HG03097 (cell line): Measurements from ENCODE around the gene PF4V1.
"Not testable (repeated sequence)": the region's sequence is repeated elsewhere in the genome, so short reads cannot be mapped to it uniquely, and the experiment has no call there.

Source experiments
- ATAC-seq: cut with Tn5 transposase; IDR thresholded peaks from one replicate; pipeline ENCODE4 v1.9.1; 2021; ENCODE audit not compliant: unreplicated experiment, low FRiP score

Gene PF4V1

DNA sequence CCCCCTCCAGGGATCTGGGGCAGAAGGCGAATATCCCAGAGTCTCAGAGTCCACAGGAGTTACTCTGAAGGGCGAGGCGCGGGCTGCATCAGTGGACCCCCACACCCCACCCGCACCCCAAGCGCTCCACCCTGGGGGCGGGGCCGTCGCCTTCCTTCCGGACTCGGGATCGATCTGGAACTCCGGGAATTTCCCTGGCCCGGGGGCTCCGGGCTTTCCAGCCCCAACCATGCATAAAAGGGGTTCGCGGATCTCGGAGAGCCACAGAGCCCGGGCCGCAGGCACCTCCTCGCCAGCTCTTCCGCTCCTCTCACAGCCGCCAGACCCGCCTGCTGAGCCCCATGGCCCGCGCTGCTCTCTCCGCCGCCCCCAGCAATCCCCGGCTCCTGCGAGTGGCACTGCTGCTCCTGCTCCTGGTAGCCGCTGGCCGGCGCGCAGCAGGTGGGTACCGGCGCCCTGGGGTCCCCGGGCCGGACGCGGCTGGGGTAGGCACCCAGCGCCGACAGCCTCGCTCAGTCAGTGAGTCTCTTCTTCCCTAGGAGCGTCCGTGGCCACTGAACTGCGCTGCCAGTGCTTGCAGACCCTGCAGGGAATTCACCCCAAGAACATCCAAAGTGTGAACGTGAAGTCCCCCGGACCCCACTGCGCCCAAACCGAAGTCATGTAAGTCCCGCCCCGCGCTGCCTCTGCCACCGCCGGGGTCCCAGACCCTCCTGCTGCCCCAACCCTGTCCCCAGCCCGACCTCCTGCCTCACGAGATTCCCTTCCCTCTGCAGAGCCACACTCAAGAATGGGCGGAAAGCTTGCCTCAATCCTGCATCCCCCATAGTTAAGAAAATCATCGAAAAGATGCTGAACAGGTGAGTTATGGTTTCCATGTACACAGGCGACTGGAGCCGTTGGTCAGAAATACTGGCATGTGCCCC, 16.3 kb downstream of the PF4V1 start, which contains the start of gene CXCL1:
Gene CXCL1 (plus strand): TSS at position 264 of the 926 bp plus-strand sequence. CDS start 78 bp downstream, at position 342.
- ATAC-seq = no peak

GRCh38 chr4:73870260-73870659, 17.2 kb downstream of the PF4V1 start:
- no peak for ATAC-seq

- no peak for ATAC-seq
Observed at GRCh38 chr4:73870768-73871167, 17.7 kb downstream of the PF4V1 start.

GRCh38 chr4:73871511-73872310, 18.6 kb downstream of the PF4V1 start:
- no peak for ATAC-seq

- ATAC-seq = no peak
Observed at GRCh38 chr4:73872316-73873108, 19.4 kb downstream of the PF4V1 start.

DNA sequence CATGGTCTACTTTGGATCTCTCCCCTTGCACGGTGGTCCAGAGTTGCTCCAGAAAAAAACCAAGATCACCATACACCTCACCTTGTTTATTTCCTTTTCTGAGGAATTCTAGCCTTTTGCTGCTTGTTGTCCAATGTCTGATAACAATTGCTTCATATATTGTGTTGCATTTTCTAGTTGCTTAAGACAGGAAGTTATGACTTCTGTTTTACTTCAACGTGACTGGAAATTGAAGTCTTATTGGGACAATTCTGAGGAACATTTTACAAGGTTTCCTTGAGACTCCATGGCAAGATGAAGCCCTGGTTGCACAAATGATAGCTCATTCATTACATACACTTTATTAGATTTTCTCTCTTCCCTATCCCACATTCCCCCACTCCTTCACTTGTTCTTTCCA, 21.3 kb downstream of the PF4V1 start:
- no peak for ATAC-seq

GRCh38 chr4:73875401-73875800, 22.3 kb downstream of the PF4V1 start:
- no peak for ATAC-seq

DNA sequence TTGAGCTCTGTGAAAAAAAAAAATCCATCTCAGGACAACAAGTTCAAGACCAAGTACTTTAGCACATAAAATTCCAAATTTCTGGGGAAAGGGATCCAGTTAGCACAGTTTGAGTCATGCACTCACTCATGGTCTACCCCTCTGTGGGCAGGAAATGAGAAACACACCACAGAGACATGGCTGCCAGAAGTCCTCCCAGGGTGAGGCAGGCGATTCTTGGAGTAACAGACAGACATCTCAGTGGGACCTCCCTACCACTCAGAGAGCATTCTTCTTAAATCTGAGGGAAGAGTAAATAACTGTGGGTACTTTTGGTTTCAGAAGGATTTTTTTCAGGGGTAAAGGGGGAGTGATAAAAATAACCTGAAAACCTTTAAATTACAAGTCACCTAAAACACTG, 30.2 kb downstream of the PF4V1 start:
- no peak for ATAC-seq

GRCh38 chr4:73885574-73886267, 32.6 kb downstream of the PF4V1 start:
- ATAC-seq = no peak

DNA sequence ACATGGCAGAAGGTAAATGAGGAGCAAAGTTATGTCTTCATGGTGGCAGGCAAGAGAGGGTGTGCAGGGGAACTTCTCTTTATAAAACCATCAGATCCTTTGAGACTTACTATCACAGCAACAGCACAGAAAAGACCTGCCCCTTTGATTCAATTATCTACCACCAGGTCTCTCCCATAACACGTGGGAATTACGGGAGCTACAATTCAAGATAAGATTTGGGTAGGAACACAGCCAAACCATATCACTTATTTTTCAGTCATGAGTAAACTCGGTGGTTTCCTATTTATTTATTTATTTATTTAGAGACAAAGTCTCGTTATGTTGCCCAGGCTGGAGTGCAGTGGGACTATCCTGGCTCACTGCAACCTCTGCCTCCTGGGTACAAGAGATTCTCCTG, 38.2 kb downstream of the PF4V1 start:
- no peak for ATAC-seq

GRCh38 chr4:73891739-73892405, 38.8 kb downstream of the PF4V1 start:
- no peak for ATAC-seq

DNA sequence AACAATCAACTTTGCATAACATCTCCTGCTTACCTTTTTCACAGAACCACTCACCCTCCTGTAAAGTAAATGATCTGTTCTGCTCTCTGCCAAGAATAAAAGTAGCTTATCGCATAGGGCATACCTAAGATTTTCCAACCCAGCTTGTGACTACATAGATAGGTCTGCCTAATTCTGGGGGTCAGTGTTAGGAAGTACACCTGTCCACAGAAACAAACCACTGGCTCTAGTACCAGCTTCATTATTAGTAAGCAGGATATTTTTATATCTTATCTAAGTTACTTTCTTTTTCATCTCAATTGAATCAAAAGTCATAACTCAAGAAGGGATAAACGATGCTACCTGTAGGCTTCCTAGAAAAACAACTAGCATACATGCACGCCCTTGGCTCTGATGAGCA, 39.9 kb downstream of the PF4V1 start:
- no peak for ATAC-seq

DNA sequence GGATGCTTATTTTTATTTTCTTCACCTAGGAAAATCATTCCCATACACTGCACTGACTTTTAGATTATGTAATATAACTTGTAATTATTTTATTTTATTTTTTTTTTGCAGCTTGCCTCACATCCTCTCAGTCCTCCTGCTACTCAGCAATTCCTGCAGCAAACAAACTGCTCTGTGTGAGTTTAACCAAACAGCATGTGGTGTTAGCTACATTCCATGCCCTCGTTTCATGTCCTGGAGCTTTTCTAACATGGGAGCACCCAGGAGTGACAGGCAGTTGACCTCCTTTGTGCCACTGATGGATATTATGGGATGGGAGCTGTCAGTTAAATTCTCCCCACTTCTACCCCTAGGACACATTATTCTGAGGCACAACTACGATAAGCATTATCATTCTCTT, 40.9 kb downstream of the PF4V1 start:
- no peak for ATAC-seq

- ATAC-seq = no peak
Observed at GRCh38 chr4:73895201-73896175, 42.4 kb downstream of the PF4V1 start.

GRCh38 chr4:73896416-73896815, 43.3 kb downstream of the PF4V1 start:
- no peak for ATAC-seq

- no peak for ATAC-seq
Observed at GRCh38 chr4:73897380-73898136, 44.5 kb downstream of the PF4V1 start.

DNA sequence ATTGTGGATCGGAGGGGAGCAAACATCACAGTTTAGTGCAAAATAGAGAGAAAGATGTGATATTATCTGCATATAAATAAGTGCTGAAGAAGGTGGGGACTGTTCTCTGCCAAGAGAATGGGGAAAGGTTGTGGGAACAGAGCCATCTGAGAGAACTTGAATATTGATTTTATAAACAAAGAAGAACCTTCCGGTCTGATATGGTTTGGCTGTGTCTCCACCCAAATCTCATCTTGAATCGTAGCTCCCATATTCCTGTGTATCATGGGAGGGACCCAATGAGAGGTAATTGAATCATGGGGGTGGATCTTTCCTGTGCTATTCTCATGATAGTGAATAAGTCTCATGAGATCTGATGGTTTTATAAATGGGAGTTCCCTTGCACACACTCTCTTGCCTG, 46.2 kb downstream of the PF4V1 start:
- ATAC-seq = not testable (repeated sequence)

- ATAC-seq = no peak
Observed at GRCh38 chr4:73901031-73901430, 47.9 kb downstream of the PF4V1 start.
